ENCODE results near the gene SCFD2.

DNA sequence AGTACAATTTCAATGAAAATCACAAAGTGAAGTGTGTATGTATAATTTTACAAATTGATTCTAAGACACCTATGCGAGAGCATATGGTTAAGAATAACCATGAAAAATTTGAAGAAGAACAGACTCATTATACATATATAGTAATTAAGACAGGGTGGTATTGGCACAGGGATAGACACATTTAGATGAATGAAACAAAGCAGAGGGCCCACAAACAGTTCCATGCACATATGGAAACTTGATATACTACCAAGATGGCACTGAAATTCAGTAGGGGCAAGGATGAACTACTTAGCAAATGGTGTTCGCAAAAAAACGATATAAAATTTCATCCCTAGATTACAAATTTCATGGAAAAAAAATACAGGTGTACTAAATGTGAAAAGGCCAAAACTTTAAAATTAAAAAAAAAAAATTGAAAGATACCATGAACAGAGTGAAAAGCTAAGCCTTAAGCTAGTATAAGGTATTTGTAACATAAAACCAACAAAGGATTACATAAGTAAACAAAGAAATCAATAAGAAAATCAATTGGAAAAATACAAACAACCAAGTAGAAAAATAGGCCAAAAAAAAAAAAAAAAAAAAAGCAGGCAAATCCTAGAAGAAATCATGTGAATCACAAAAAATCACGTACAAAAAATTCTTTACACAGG, 418.3 kb downstream of the SCFD2 start:
- TF ChIP-seq ZNF274 (IDR thresholded peaks at IDR 0.05; ENCODE audit: low read depth, low read length) (no peak), SUZ12 (IDR thresholded peaks at IDR 0.05; ENCODE audit: extremely low read depth, insufficient read depth, insufficient read length) (no peak), YY1 (IDR thresholded peaks at IDR 0.05; ENCODE audit: insufficient read depth, insufficient read length) (no peak)
